Peyer's patch (tissue), 4 donors: ENCODE results near the gene TMEM219.

Experiments used
- POLR2A ChIP-seq, 2 donors: fragments of 450-650 bp; IDR thresholded peaks; one replicate each; pipeline ENCODE4 v1.5.1; 2017; ENCODE audit warnings: antibody characterized with exemption in 2 of 2, mild to moderate bottlenecking in 2 of 2, moderate library complexity in 2 of 2
- TF ChIP-seq, protein P1 (sequence below), 6 experiments: fragments of 450-650 bp in 4 of 6; fragments of 200-600 bp in 2 of 6; sonication (generic) in 1 of 6; IDR thresholded peaks; one replicate each; pipeline ENCODE4 v1.5.1; 2017 to 2019; ENCODE audit warnings: antibody characterized with exemption in 6 of 6, mild to moderate bottlenecking in 3 of 6, moderate library complexity in 1 of 6

DNA sequence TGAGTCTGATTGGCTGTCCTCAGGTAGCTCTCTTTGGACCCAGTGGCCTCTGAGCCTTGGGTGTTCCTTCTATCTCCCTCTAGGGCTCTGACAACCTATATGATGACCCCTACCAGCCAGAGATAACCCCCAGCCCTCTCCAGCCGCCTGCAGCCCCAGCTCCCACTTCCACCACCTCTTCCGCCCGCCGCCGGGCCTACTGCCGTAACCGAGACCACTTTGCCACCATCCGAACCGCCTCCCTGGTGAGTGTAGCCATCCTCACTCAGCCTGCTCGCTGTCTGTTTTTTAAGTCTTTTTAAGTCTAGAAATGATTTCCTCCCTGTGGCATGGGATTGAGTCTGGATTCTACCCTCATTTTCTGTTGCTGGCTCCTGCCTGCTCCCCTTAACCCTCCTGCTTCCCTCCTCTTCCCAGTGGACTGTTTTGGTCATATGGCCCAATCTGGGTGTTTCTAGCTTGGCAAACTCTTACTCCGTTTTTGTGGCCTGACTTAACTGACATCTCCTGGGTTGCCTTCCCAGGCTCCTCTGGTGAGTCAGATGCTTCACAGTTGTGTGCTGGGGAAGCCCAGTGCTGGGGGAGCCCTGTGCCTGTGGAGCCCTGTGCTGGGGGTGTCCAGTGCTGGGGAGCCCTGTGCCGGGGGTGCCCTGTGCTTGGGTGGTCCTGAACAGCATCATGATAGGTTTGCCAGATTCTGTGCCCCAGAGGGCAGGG is 21.7 kb downstream of the TMEM219 start:
- no peak for TF ChIP-seq POLR2A (IDR thresholded peaks at IDR 0.05)
- TF ChIP-seq, protein P1, sequence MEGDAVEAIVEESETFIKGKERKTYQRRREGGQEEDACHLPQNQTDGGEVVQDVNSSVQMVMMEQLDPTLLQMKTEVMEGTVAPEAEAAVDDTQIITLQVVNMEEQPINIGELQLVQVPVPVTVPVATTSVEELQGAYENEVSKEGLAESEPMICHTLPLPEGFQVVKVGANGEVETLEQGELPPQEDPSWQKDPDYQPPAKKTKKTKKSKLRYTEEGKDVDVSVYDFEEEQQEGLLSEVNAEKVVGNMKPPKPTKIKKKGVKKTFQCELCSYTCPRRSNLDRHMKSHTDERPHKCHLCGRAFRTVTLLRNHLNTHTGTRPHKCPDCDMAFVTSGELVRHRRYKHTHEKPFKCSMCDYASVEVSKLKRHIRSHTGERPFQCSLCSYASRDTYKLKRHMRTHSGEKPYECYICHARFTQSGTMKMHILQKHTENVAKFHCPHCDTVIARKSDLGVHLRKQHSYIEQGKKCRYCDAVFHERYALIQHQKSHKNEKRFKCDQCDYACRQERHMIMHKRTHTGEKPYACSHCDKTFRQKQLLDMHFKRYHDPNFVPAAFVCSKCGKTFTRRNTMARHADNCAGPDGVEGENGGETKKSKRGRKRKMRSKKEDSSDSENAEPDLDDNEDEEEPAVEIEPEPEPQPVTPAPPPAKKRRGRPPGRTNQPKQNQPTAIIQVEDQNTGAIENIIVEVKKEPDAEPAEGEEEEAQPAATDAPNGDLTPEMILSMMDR (IDR thresholded peaks at IDR 0.05): no peak
